NCI-H1930 (cell line): ENCODE data around the gene PLCB1.

Experiments used
- DNase-seq, 2 experiments: peaks; one replicate each; lab custom pipeline; 2025; lab: John Stamatoyannopoulos, UW

PLCB1 gene

GRCh38 chr20:8212286-8212685 is 80.2 kb downstream of the PLCB1 start:
- no peak for DNase-seq

- DNase-seq, result no peak
Observed at GRCh38 chr20:8213270-8213669, 81.2 kb downstream of the PLCB1 start.

GRCh38 chr20:8213831-8214587 is 81.9 kb downstream of the PLCB1 start:
- no peak for DNase-seq

- DNase-seq, result no peak
Observed at GRCh38 chr20:8215361-8215781, 83.3 kb downstream of the PLCB1 start.

- no peak for DNase-seq
Observed at GRCh38 chr20:8216375-8217200, 84.5 kb downstream of the PLCB1 start.

GRCh38 chr20:8218861-8219260 is 86.8 kb downstream of the PLCB1 start:
- no peak for DNase-seq

GRCh38 chr20:8219403-8219802 is 87.3 kb downstream of the PLCB1 start:
- DNase-seq, result no peak

GRCh38 chr20:8220716-8221115 is 88.7 kb downstream of the PLCB1 start:
- no peak for DNase-seq

GRCh38 chr20:8221887-8222419 is 89.9 kb downstream of the PLCB1 start:
- no peak for DNase-seq

GRCh38 chr20:8223091-8223870 is 91.2 kb downstream of the PLCB1 start:
- no peak for DNase-seq

GRCh38 chr20:8225658-8226057 is 93.6 kb downstream of the PLCB1 start:
- no peak for DNase-seq

GRCh38 chr20:8226106-8226505 is 94.0 kb downstream of the PLCB1 start:
- no peak for DNase-seq

GRCh38 chr20:8227293-8227692 is 95.2 kb downstream of the PLCB1 start:
- no peak for DNase-seq

- no peak for DNase-seq
Observed at GRCh38 chr20:8228315-8228714, 96.2 kb downstream of the PLCB1 start.

GRCh38 chr20:8229090-8229489 is 97.0 kb downstream of the PLCB1 start:
- no peak for DNase-seq

- DNase-seq, result no peak
Observed at GRCh38 chr20:8231038-8231437, 99.0 kb downstream of the PLCB1 start.

GRCh38 chr20:8232332-8232731 is 100.3 kb downstream of the PLCB1 start:
- DNase-seq, result no peak

GRCh38 chr20:8234580-8234979 is 102.5 kb downstream of the PLCB1 start:
- DNase-seq, result no peak

GRCh38 chr20:8242066-8242465 is 110.0 kb downstream of the PLCB1 start:
- no peak for DNase-seq

GRCh38 chr20:8242827-8243724 is 111.0 kb downstream of the PLCB1 start:
- DNase-seq, result no peak

- no peak for DNase-seq
Observed at GRCh38 chr20:8244637-8245036, 112.6 kb downstream of the PLCB1 start.
